ENCODE results near the gene TIGD1.
"Not testable (repeated sequence)": the region's sequence is repeated elsewhere in the genome, so short reads cannot be mapped to it uniquely, and the experiment has no call there.

The TIGD1 gene

GRCh38 chr2:232538671-232539070 is 11.7 kb downstream of the TIGD1 start:
- no peak for DNase-seq

GRCh38 chr2:232537499-232537898 is 12.9 kb downstream of the TIGD1 start:
- DNase-seq: no peak

DNA sequence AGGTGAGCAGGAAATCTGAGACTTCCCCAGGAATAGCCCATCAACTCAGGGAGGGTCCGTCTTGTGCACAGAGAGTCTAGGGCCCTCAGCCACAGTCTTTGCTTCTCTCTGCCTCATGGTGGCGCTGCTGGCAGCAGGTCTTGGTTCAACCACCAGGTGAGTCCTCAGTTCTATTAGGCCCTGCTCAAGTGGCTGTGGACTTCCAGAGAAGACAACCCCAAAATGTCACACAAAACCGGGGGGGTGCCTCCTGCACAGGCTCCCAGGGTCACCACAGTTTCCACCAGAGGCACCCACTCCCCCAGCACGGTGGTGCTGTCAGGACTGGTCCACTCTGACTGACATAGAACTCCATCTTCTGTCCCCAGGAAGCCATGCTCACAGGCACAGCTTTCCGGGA is 13.3 kb downstream of the TIGD1 start:
- no peak for DNase-seq

GRCh38 chr2:232535761-232536530 is 14.4 kb downstream of the TIGD1 start:
- no peak for DNase-seq

GRCh38 chr2:232534940-232535651 is 15.3 kb downstream of the TIGD1 start:
- no peak for DNase-seq

DNA sequence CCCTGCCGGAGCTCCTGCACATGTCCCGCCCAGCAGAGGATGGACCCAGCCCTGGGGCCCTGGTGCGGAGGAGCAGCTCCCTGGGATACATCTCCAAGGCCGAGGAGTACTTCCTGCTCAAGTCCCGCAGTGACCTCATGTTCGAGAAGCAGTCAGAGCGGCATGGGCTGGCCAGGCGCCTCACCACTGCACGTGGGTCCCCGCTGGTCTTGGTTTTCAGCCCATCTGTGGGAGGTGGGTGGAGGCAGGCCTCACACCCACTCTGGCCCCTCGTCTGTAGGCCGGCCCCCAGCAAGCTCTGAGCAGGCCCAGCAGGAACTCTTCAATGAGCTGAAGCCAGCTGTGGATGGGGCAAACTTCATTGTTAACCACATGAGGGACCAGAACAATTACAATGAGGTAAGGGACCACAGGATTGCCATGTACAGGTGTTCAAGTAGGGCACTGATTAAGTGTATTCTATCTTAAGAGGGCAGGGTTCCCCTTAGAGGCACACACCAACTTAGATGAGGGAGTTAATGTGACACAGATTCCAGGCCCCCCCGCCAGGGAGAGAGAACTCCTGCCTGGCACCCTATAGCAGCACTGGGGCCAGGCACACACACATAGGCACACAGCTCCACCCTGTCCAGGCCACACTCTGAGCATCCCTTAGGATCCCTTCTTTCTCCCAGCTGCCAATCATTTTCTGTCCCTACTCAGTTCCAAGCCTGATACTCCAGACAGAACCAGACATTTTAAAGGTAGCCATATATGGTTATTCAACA is 16.2 kb downstream of the TIGD1 start:
- DNase-seq: no peak

DNA sequence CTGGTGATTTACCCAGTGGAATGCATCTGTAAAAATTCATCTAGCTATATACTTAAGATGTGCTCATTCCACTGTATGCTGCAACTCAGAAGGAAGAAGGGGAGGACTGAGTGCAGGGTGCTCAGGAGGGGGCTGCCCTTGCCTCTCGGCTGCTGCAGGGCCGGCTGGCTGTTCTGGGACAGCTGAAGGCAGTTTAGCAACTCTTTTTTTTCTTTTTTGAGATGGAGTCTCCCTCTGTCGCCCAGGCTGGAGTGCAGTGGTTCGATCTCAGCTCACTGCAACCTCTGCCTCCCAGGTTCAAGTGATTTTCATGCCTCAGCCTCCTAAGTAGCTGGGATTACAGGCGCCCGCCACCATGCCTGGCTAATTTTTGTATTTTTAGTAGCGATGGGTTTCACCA is 17.5 kb downstream of the TIGD1 start:
- DNase-seq: not testable (repeated sequence)

- DNase-seq: no peak
These were observed 17.9 kb downstream of the TIGD1 start for GRCh38 chr2:232532419-232532818.

GRCh38 chr2:232530626-232531260 is 19.6 kb downstream of the TIGD1 start:
- DNase-seq: no peak

GRCh38 chr2:232529806-232530547 is 20.4 kb downstream of the TIGD1 start:
- DNase-seq: no peak

DNA sequence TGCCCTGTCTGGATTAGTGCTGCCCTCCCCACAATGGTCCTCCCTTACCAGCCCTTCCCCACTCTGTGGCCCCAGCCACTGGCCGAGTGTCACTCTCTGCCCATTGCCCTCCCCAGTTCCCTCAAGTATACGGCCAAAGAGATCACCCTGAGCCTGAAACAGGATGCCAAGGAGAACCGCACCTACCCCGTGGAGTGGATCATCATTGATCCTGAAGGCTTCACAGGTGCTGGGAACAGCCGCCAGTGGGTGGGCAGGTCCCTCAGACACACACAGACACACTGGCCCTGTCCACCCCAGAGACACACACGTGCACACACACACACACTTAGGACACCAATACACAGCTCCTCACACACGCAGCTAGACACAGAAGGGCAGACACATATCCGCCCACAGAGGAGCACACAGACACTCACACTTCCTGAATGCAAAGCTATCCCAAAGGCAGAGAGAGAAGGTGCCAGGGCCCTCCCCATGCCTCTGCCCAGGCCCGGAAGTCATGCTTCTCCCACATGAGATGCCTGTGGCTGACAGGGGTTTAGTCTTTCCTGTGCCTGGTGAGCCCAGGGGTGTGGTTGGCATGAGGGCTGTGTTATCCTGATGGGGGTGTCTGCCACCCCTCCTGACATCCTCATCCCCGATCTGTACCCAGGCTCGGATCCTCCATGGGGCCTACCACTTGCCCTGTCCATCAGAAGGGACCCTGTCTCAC is 21.5 kb downstream of the TIGD1 start:
- no peak for DNase-seq

DNA sequence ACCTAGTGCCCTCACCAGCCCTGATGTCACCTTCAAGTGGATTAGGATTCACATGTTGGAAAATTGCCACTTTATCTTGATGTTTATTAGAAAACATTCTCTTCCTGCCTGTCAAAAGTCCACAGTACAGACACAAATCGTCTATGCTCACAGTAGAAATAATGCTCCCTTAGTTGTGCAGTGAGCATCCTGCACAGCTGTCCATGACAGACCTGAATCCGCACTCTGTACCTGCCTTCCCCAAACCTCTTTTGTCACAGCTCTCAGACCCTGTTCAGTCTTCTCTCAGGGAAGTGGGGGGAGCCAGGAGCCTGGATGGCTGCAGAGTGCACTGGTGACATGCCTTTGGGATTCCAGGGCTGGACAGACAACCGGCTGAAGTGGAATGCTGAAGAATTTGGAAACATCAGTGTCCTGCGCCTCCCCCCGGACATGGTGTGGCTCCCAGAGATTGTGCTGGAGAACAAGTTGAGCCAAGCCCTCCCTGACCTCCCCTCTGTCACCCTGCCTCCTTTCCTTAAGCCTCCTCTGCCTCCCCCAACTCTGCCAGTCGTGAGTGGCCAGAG is 22.4 kb downstream of the TIGD1 start:
- no peak for DNase-seq

DNA sequence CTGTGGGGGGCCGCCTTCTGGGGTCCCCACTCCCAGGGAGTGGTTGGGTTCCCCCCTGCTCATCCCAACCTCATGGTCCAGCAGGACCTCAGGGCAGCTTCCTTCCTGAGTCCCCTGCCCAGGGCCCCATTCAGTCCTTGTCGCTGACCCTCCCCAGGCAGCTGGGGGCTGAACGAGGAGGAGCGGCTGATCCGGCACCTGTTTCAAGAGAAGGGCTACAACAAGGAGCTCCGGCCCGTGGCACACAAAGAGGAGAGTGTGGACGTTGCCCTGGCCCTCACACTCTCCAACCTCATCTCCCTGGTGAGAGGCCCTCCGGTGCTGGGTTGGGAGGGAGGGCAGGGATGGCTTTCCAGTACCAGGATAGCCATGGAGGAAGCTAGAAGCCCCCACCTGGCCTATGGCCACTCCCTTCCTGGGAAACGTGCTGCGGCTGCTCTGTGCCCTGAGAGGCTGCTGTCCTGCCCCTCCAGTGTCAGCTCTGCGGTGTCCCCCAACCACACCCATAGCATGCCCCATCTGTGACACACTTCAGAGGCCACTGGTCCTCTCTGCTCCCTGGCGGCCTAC is 23.9 kb downstream of the TIGD1 start:
- DNase-seq: no peak

GRCh38 chr2:232525791-232526371 is 24.5 kb downstream of the TIGD1 start, which contains the start of gene CHRND:
Gene CHRND, plus strand, starts transcription at chr2:232526160. Its CDS starts 56 bp downstream, at chr2:232526216.
- no peak for DNase-seq

DNA sequence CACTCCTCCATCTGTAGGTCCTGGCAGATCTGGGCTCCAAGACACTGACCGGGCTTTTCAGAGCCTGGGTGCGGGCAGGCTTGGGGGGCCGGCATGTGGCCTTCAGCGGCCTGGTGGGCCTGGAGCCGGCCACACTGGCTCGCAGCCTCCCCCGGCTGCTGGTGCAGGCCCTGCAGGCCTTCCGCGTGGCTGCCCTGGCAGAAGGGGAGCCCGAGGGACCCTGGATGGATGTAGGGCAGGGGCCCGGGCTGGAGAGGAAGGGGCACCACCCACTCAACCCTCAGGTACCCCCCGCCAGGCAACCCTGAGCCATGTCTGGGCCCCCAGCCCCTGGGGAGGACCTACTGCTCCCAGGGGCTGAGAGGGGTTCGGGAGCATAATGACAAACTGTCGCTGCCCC is 25.2 kb downstream of the TIGD1 start:
- no peak for DNase-seq

GRCh38 chr2:232524771-232525170 is 25.6 kb downstream of the TIGD1 start:
- no peak for DNase-seq

DNA sequence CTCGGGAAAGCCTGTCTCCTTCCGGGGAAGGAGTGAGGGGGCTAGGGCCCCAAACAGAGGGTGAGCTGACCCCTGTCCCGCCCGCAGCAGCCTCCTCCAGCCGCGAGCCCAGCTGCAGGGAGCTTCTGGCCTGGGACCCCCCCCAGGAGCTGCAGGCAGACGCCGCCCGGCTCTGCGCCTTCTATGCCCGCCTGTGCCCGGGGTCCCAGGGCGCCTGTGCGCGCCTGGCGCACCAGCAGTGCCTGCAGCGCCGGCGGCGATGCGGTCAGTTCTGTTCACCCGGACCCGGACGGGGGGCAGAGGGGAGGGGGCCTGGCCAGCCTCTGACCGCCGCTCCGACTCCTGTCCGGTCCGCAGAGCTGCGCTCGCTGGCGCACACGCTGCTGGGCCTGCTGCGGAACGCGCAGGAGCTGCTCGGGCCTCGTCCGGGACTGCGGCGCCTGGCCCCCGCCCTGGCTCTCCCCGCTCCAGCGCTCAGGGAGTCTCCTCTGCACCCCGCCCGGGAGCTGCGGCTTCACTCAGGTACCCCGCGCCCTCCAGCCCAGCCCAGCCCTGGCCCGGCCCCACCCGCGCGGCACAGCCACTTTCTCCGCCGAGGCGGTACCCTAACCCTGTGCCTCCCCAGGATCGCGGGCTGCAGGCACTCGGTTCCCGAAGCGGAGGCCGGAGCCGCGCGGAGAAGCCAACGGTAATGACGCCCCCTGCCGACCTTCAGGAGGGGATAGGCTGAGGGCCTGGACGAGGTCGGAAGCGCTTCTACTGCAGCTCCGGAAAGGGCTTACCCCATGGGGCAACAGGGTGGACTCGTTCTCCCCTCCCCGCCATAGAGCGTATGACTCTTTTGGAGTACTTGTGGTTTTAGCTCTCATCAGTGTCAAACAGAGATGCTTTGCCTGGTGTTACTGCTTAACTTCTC is 26.4 kb downstream of the TIGD1 start:
- no peak for DNase-seq

GRCh38 chr2:232523402-232523681 is 27.0 kb downstream of the TIGD1 start:
- no peak for DNase-seq

DNA sequence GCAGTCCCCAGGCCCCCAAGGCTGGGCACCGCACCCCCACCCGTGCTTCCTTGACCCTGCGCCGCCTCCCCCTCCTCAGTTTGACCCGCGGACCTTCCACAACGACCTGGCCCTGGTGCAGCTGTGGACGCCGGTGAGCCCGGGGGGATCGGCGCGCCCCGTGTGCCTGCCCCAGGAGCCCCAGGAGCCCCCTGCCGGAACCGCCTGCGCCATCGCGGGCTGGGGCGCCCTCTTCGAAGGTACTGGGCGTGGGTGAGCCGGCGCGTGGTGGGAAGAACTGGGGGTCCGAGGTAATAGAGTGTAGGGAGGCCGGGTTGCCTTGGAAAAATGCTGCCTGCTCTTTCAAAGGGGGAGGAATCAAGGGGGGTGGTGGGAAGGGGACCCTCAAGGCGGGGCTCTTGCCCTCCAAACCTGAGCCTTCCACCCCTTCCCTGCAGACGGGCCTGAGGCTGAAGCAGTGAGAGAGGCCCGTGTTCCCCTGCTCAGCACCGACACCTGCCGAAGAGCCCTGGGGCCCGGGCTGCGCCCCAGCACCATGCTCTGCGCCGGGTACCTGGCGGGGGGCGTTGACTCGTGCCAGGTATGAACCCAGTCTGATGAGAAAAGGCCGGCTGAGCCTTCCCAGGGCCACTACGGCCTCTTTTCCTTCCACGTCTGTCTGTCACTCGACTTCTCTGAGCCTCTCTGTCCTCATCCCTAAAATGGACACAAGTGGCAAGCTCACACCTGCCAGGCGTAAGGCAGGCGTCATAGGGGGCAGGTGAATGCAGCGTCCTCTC is 27.5 kb downstream of the TIGD1 start:
- DNase-seq: no peak

All from effector CD4-positive, alpha-beta T cell (primary cell).